Stimulated activated CD8-positive, alpha-beta memory T cell treated with anti-CD3 and anti-CD28 coated beads, Interleukin-15, amount 100 ng/mL, for 24 hours (primary cell): ENCODE measurements around the gene MAP7.
"Not testable (repeated sequence)": the region's sequence is repeated elsewhere in the genome, so short reads cannot be mapped to it uniquely, and the experiment has no call there.

ENCODE experiments used
- DNase-seq: peaks from one replicate; pipeline ENCODE4 v3.0.0-alpha.2; 2020; ENCODE audit warnings: low read depth

The MAP7 gene

GRCh38 chr6:136337121-136337520, 213.1 kb downstream of the MAP7 start:
- no peak for DNase-seq

- no peak for DNase-seq
These were observed 214.4 kb downstream of the MAP7 start for GRCh38 chr6:136335736-136336363.

- no peak for DNase-seq
These were observed 215.4 kb downstream of the MAP7 start for GRCh38 chr6:136334853-136335252.

- no peak for DNase-seq
These were observed 215.8 kb downstream of the MAP7 start for GRCh38 chr6:136334465-136334846.

- no peak for DNase-seq
These were observed 216.3 kb downstream of the MAP7 start for GRCh38 chr6:136333824-136334464.

- no peak for DNase-seq
These were observed 218.8 kb downstream of the MAP7 start for GRCh38 chr6:136331461-136331860.

- no peak for DNase-seq
These were observed 219.6 kb downstream of the MAP7 start for GRCh38 chr6:136330634-136331033.

- no peak for DNase-seq
These were observed 224.1 kb downstream of the MAP7 start for GRCh38 chr6:136326038-136326553.

GRCh38 chr6:136324686-136325380, 225.4 kb downstream of the MAP7 start:
- no peak for DNase-seq

GRCh38 chr6:136323431-136324112, 226.7 kb downstream of the MAP7 start:
- DNase-seq, result no peak

- DNase-seq, result no peak
These were observed 230.5 kb downstream of the MAP7 start for GRCh38 chr6:136319732-136320131.

- DNase-seq, result no peak
These were observed 231.5 kb downstream of the MAP7 start for GRCh38 chr6:136318676-136319075.

- DNase-seq, result no peak
These were observed 232.3 kb downstream of the MAP7 start for GRCh38 chr6:136317971-136318370.

- no peak for DNase-seq
These were observed 233.1 kb downstream of the MAP7 start for GRCh38 chr6:136317021-136317694.

- DNase-seq, result no peak
These were observed 234.6 kb downstream of the MAP7 start for GRCh38 chr6:136315594-136315993.

GRCh38 chr6:136312975-136313374, 237.2 kb downstream of the MAP7 start:
- no peak for DNase-seq

GRCh38 chr6:136309729-136310311, 240.4 kb downstream of the MAP7 start:
- DNase-seq, result no peak

- DNase-seq, result no peak
These were observed 241.1 kb downstream of the MAP7 start for GRCh38 chr6:136309171-136309570.

- DNase-seq, result not testable (repeated sequence)
These were observed 241.8 kb downstream of the MAP7 start for GRCh38 chr6:136308469-136308868.

- no peak for DNase-seq
These were observed 242.9 kb downstream of the MAP7 start for GRCh38 chr6:136307351-136307750.

- no peak for DNase-seq
These were observed 243.8 kb downstream of the MAP7 start for GRCh38 chr6:136306466-136306865.

GRCh38 chr6:136304410-136304809, 245.8 kb downstream of the MAP7 start:
- DNase-seq, result no peak
